NCI-H2227 (cell line): ENCODE data around the gene SIPA1.
A peak's percentile ranks its signal among the peaks of the same experiment; 100 is the strongest.

Experiments used
- DNase-seq: peaks from one replicate; lab custom pipeline; 2025; ENCODE audit not compliant: unreplicated experiment; lab: John Stamatoyannopoulos, UW

SIPA1 gene, protein sequence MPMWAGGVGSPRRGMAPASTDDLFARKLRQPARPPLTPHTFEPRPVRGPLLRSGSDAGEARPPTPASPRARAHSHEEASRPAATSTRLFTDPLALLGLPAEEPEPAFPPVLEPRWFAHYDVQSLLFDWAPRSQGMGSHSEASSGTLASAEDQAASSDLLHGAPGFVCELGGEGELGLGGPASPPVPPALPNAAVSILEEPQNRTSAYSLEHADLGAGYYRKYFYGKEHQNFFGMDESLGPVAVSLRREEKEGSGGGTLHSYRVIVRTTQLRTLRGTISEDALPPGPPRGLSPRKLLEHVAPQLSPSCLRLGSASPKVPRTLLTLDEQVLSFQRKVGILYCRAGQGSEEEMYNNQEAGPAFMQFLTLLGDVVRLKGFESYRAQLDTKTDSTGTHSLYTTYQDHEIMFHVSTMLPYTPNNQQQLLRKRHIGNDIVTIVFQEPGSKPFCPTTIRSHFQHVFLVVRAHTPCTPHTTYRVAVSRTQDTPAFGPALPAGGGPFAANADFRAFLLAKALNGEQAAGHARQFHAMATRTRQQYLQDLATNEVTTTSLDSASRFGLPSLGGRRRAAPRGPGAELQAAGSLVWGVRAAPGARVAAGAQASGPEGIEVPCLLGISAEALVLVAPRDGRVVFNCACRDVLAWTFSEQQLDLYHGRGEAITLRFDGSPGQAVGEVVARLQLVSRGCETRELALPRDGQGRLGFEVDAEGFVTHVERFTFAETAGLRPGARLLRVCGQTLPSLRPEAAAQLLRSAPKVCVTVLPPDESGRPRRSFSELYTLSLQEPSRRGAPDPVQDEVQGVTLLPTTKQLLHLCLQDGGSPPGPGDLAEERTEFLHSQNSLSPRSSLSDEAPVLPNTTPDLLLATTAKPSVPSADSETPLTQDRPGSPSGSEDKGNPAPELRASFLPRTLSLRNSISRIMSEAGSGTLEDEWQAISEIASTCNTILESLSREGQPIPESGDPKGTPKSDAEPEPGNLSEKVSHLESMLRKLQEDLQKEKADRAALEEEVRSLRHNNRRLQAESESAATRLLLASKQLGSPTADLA

DNA sequence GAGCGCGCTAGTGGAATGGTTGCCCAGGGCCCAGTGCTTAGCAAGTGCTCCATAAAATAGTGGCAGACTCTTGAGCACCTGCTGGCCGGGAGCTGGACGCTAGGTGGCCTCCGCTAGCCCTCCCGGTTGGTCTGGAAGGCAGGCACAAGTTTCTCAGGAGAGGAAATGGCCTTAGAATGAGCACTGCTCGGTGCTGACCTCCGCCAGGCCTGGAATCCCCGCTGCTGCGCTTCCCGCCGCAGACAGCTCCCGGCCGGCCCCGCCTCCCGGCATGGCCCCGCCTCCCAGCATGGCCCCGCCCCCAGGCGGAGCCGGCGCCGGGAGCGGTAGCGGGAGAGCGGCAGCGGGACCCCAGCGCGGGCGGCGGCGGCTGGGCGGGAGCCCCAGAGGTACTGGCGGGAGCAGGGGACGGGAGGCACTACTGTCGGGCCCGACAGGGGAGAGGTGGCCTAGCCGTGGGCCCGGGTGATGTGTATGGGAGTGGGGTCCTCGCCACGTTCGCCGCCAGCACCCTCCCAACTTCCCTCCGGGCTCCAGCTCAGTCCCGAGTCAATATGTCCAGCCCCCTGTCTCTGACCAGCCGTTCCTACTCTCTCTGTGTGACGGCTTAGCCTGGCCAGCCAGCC lies at the start of gene SIPA1:
Gene SIPA1, plus strand, starts transcription at position 308 of the 626 bp plus-strand sequence. CDS start 2,821 bp downstream, outside the sequence.
- DNase-seq, result peak; percentile 87

DNA sequence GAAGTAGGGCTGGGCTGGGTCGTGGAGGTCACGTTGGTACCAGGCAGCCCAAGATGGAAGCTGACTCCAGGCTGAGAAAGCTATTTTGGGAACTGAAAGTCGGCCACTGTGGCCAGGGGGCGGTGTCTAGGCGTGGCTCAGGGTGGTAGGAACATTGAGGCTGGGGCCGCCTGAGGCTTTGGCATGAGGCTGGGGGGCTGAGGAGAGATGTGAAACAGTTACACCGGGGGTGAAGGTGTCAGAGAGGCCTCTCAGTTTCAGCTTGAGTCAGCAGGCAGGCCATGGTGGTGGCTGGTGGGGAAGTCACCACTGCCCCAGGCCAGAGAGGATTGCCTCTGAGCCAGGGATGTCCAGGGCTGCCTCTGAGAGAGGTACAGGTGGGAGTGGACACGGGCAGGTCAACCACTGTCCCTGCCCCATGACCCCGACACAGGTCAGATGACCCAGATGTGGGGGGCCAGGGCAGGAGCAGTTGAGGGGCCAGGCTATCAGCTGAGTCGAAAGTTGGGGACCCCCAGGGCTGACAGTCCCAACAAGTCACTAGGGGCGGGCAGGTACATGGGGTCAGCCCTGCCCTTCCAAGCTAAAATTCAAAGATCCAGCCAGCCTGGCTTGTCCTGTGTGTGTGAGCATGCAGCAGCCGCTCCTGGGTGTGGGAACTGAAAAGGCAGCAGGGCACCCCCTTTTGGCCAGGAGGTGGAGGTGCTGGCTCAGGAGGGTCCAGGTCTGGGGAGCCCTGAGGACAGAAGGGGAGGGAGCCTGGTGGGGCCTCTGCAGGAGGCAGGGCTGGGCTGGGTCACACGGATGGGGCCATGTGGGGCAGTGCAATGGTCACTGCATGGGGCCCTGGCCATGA lies 49.5 kb upstream of the SIPA1 start:
- DNase-seq, result peak; percentile 33

DNA sequence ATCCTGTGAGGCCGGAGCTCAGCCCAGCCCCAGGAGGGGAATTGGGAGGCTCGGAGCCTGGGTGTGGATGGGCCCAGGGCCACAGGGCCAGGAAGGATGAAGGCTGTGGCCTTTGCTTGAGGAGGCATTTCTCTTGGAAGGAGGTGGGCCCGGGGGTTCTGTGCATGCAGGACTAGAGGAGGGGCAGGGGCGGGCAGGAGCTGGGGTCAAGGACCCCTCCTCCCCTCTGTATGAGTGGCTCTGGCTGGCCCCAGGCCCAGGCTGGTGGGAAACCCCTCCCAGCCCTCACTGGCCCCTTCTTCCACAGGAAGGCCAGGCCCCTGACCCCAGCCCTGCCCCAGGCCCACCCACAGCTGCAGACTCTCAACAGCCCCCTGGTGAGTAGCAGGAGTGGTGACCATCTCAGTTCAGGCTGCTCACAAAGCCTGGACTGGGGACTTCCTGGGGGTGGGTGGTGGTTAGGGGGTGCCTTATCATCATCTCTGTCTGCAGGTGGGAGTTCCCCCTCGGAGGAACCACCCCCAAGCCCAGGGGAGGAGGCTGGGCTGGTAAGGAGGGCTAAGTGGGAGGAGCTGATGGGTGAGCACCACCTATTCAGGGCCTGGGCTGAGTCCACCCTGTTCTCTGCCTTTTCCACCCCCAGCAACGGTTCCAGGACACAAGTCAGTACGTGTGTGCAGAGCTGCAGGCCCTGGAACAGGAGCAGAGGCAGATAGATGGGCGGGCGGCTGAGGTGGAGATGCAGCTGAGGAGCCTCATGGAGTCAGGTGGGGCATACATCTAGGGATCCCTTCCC lies 48.3 kb upstream of the SIPA1 start:
- no peak for DNase-seq

DNA sequence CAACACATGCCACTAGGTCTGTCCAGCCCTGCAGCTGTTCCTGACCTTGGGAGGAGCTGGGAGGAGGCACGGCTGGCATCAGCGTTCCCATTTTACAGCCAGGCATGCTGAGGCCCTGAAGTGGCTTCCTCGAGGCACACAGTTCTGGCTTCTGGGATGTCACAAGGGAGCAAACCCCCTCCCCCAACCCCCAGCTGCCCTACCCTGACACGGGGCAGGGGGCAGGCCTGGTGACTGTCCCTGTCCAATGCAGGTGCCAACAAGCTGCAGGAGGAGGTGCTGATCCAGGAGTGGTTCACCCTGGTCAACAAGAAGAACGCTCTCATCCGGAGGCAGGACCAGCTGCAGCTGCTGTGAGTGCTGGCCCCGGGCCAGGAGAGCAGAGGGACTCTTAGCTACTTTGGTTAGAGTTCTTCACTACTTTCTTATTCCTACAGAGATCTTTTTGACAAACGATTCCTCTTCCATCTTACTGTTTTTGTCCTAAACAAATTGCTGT lies 47.6 kb upstream of the SIPA1 start:
- no peak for DNase-seq

GRCh38 chr11:65591939-65592857 lies 45.7 kb upstream of the SIPA1 start:
- no peak for DNase-seq

DNA sequence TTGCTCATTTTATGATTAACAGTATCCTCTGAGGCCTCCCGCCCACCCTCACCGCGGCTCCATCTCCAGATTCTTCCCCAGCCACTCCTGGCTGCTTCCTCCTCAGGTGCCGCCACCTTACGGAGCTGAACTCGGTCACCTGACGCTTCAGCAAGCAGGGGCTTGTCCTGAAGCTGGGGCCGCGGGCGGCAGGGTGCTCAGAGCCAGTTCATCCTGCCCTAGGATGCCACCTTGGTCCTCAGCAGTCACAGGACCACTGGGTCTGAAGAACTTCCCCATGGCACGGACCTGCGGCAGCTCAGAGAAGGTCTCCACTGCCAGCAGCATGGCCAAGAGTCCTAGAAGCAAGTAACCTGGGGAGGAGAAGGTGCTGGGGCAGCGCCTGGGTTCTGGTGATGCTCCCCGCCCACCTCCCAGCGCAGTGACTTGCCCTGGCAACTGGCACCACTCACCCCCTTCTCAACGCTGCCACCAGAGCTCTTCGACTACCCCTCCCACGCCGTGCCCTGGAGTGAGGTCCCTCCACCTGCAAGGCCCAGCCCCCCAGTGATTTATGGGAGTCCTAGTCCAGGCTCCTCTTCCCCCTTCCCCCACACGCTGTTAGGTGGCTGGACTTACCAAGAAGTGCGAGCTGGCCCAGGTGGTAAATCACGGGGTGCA lies 44.9 kb upstream of the SIPA1 start:
- no peak for DNase-seq

DNA sequence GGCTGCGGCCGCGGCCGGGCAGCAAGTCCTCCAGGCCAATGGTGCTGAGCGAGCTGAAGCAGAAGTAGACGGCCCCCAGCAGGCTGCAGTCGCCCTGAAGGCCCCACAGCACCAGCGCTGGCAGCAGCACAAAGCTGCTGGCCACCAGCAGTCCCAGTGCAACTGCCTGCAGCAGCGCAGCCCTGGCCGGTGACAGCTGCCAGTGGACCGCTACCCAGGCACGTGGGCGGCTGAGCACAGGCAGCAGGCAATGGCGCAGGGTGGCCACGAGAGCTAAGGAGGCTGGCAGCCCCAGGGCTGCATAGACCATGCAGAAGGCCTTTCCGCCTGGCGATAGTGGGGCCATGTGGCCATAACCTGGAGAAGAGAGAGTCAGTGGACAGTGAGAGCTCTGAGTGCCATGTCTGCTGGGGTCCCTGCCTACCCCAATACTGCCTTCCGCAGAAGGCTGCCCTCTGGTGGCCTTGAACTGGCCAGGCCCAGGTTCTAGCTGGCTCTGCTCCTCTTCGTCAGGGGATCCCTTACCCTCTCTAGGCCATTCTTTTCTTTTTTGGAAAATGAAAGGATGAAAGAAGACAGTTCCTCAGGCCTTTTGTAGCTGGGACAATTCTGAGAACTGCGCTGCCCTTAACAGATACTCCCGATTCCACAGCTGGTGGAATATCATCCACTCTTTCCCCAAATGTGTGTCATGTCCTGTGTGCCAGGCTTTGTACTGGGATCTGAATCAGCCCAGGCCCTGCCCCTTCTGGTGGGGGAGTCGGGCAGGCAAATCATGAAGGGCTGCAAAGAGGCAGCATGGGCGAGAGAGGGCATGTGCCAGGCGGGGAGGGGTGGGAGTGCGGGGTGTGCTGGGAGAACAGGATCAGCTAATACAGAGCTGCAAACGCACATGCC lies 44.1 kb upstream of the SIPA1 start:
- DNase-seq, result no peak

GRCh38 chr11:65595131-65595530 lies 42.8 kb upstream of the SIPA1 start:
- DNase-seq, result no peak

DNA sequence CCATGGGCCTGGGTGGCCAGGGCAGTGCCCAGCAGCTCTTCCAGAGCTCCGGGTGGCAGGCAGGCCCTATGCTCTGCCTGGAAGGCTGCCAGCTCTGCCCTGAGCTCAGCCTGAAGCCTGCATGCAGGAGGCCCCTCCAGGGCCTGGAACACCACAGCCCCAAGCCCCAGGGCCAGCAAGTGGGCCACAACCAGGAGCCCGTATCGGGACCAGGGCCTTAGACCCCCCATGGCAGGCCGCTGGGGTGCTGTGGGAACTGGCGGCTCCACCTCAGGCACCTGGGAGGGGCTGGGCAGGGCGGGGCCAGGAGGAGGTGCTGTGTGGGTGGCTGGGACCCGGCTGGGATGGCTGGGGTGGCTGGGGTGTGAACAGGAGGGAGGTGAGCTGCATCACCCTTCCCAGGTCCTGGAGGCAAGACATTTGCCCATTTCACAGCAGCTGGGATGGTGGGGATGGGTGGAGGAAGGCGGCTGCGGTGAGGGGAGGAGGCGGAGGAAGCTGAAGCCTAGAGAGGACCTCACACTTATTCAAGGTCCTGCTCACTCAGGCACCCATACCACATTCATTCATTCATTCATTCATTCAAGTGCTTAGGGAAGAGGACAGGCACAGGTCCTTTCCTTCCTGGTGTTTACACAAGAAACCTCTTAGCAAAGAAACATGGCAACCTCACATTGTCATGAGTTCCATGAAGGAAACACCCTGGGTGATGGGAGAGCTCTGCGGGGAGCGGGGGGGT lies 42.2 kb upstream of the SIPA1 start, which contains the start of gene KCNK7:
Gene KCNK7, minus strand, starts transcription at position 258 of the 739 bp plus-strand sequence. Its CDS starts 28 bp downstream, at position 230.
- DNase-seq, result no peak

- DNase-seq, result no peak
Observed at GRCh38 chr11:65596520-65596919, 41.4 kb upstream of the SIPA1 start.

GRCh38 chr11:65598258-65598699 lies 39.6 kb upstream of the SIPA1 start:
- DNase-seq, result no peak

DNA sequence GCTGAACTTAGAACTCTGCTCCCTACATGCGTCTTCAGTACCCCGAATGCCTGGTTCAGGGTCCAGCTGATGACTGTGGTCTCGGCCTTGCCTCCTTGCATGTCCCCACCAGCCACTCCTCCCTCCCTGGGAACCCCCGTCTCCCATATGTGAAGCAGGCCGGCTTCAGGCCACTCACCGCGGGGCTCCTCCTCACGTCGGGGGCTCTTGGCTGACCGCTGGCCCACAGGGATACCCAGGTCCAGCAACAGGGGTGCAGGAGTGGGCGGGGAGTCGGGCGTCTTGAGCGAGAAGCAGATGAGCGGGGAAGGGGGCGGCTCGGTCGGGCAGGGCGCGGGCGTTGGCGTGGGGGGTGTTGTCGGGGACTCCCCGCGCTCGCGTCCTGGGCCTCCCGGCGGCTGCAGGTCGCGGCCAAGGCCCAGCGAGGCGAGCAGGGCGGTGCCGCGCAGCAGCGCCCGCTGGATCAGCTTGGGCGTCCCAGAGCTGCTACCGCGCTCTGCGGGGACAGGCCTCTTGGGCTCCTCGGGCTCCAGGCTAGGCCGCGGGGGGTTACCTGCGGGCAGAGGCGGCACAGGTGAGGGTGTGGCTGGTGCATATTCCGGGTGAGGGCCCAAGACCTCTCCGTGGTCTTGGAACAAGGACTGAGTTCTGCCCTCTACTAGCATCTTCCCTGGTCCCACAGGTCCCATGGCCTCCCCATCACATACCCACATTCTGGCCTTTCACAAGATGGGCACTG lies 38.5 kb upstream of the SIPA1 start:
- DNase-seq, result no peak

- DNase-seq, result no peak
Observed at GRCh38 chr11:65599955-65600246, 38.0 kb upstream of the SIPA1 start.

DNA sequence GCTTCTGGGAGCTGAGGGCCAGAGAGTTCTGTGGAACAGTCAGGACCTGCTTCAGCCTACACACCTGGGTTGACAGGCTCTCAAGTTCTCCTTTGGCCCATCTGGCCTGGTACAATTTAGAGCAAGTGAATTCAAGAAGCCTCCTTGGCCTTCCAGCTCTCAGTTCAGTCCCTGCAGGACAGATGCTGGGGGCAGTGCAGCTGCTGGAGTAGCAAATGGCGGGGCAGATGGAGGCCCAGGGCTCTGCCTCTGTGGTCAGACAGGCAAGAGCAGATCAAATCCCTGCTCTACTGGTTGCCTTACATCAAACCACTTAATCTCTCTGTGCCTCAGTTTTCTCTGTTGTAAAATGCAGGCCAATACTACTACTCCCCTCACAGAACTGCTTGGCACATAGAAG lies 33.6 kb upstream of the SIPA1 start:
- no peak for DNase-seq

GRCh38 chr11:65606876-65607613 lies 30.9 kb upstream of the SIPA1 start:
- DNase-seq, result no peak
